PFSK-1 (cell line): ENCODE measurements around the gene GDF7.

Experiments
- POLR2AphosphoS5 ChIP-seq: IDR thresholded peaks from 2 replicates; pipeline ENCODE4 v1.6.1; 2012; ENCODE audit warnings: low read depth, mild to moderate bottlenecking, control low read depth, low read length, moderate library complexity
- SIN3A ChIP-seq: IDR thresholded peaks from 2 replicates; pipeline ENCODE4 v1.6.1; 2012; ENCODE audit warnings: mild to moderate bottlenecking, low read length, moderate library complexity, borderline replicate concordance; ENCODE audit not compliant: insufficient read depth
- TAF1 ChIP-seq: IDR thresholded peaks from 2 replicates; pipeline ENCODE4 v1.6.1; 2012; ENCODE audit warnings: low read length, control low read depth, borderline replicate concordance; ENCODE audit not compliant: insufficient read depth
- TF ChIP-seq, protein P1 (sequence below), 2 experiments: IDR thresholded peaks; 2 replicates each; pipeline versions ENCODE4 v1.6.1 to v1.8.0; 2011 to 2012; ENCODE audit warnings: low read depth in 2 of 2, low read length in 2 of 2, control low read depth in 1 of 2, inconsistent platforms in 1 of 2, mild to moderate bottlenecking in 1 of 2, moderate library complexity in 1 of 2; ENCODE audit not compliant: insufficient read depth in 1 of 2

- no peak for TF ChIP-seq POLR2AphosphoS5
- no peak for TF ChIP-seq SIN3A
- TF ChIP-seq, protein P1, sequence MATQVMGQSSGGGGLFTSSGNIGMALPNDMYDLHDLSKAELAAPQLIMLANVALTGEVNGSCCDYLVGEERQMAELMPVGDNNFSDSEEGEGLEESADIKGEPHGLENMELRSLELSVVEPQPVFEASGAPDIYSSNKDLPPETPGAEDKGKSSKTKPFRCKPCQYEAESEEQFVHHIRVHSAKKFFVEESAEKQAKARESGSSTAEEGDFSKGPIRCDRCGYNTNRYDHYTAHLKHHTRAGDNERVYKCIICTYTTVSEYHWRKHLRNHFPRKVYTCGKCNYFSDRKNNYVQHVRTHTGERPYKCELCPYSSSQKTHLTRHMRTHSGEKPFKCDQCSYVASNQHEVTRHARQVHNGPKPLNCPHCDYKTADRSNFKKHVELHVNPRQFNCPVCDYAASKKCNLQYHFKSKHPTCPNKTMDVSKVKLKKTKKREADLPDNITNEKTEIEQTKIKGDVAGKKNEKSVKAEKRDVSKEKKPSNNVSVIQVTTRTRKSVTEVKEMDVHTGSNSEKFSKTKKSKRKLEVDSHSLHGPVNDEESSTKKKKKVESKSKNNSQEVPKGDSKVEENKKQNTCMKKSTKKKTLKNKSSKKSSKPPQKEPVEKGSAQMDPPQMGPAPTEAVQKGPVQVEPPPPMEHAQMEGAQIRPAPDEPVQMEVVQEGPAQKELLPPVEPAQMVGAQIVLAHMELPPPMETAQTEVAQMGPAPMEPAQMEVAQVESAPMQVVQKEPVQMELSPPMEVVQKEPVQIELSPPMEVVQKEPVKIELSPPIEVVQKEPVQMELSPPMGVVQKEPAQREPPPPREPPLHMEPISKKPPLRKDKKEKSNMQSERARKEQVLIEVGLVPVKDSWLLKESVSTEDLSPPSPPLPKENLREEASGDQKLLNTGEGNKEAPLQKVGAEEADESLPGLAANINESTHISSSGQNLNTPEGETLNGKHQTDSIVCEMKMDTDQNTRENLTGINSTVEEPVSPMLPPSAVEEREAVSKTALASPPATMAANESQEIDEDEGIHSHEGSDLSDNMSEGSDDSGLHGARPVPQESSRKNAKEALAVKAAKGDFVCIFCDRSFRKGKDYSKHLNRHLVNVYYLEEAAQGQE (IDR thresholded peaks at IDR 0.05; ENCODE audit: insufficient read depth in 1 of 2, low read depth in 2 of 2, low read length in 2 of 2) = no peak
- no peak for TF ChIP-seq TAF1
These were observed 5.4 kb downstream of the GDF7 start for GRCh38 chr2:20672201-20672951.
